GM19467 (cell line): ENCODE data around the gene NTSR1.

Experiments
- ATAC-seq: cut with Tn5 transposase; IDR thresholded peaks from one replicate; pipeline ENCODE4 v1.9.1; 2021; ENCODE audit warnings: mild to moderate bottlenecking, moderate library complexity; ENCODE audit not compliant: unreplicated experiment

The NTSR1 gene

GRCh38 chr20:62797671-62798532 is 89.3 kb downstream of the NTSR1 start:
- no peak for ATAC-seq

- ATAC-seq, result no peak
Observed at GRCh38 chr20:62799036-62799435, 90.4 kb downstream of the NTSR1 start.

- no peak for ATAC-seq
Observed at GRCh38 chr20:62799459-62799858, 90.8 kb downstream of the NTSR1 start.

- ATAC-seq, result no peak
Observed at GRCh38 chr20:62799873-62800272, 91.2 kb downstream of the NTSR1 start.

- no peak for ATAC-seq
Observed at GRCh38 chr20:62800314-62801259, 92.0 kb downstream of the NTSR1 start.

- no peak for ATAC-seq
Observed at GRCh38 chr20:62801284-62802010, 92.8 kb downstream of the NTSR1 start.

GRCh38 chr20:62802026-62802712 is 93.5 kb downstream of the NTSR1 start:
- no peak for ATAC-seq

- no peak for ATAC-seq
Observed at GRCh38 chr20:62804021-62804626, 95.5 kb downstream of the NTSR1 start.

GRCh38 chr20:62804627-62805154 is 96.1 kb downstream of the NTSR1 start, which contains the start of gene OGFR:
Gene OGFR (plus strand): TSS chr20:62804835. CDS start chr20:62804860, 25 bp downstream.
- peak; percentile 52 for ATAC-seq

- ATAC-seq, result peak; percentile 4
Observed at GRCh38 chr20:62805155-62805710, 96.6 kb downstream of the NTSR1 start.

GRCh38 chr20:62805711-62806382 is 97.2 kb downstream of the NTSR1 start:
- ATAC-seq, result no peak

GRCh38 chr20:62806383-62807050 is 97.9 kb downstream of the NTSR1 start:
- no peak for ATAC-seq

- ATAC-seq, result no peak
Observed at GRCh38 chr20:62807444-62808210, 99.0 kb downstream of the NTSR1 start.

- no peak for ATAC-seq
Observed at GRCh38 chr20:62808211-62808865, 99.7 kb downstream of the NTSR1 start.

- ATAC-seq, result no peak
Observed at GRCh38 chr20:62809530-62810428, 101.1 kb downstream of the NTSR1 start.

GRCh38 chr20:62811320-62811719 is 102.7 kb downstream of the NTSR1 start:
- no peak for ATAC-seq
